ENCODE results near the gene GNG11.
A peak's percentile ranks its signal among the peaks of the same experiment; 100 is the strongest.
"Not testable (repeated sequence)": the region's sequence is repeated elsewhere in the genome, so short reads cannot be mapped to it uniquely, and the experiment has no call there.

GNG11 gene

GRCh38 chr7:93921607-93922566 is at the start of gene GNG11:
Gene GNG11, plus strand, starts transcription at chr7:93921735. Its CDS starts 403 bp downstream, at chr7:93922138.
- DNase-seq (ENCODE audit: low spot score): peak; percentile 74

DNA sequence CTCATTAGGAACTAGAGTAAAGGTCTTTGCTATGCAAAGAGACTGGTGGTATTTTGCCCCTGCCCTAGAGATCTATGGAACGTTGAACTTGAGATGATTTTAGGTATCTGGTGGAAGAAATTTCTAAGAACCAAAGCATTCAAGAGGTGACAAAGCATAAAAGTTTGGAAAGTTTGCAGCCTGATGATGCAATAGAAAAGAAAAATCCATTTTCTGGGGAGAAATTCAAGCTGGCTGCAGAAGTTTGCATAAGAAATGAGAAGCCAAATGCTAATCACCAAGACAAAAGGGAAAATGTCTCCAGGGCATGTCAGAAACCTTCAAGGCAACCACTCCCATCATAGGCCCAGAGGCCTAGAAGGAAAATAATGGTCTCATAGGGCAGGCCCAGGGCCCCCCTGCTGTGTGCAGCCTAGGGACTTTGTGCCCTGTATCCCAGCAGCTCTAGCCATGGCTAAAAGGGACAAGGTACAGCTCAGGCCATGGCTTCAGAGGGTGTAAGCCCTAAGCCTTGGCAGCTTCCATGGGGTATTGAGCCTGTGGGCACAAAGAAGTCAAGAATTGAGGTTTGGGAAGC is 47.4 kb upstream of the GNG11 start:
- DNase-seq (ENCODE audit: low spot score): no peak

DNA sequence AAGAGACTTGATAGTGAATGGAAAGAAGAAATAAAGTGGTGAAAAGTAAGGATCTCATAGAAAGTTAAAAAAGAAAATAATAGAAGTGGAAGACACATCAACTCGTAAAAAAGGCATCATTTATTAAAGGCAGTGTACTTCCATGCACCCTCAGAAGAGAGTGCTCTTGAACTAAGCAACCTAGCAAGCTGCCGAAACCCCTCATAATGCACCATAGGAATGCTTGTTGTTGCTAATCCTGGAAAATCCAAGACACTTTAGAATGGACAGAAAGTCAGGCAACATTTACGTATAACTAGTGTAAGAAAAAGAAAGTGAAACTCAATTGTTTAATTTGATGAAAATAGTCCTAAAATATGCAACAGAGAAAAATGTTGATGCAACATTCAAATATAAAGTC is 43.8 kb upstream of the GNG11 start:
- no peak for DNase-seq (ENCODE audit: low spot score)

GRCh38 chr7:93879356-93879755 is 42.2 kb upstream of the GNG11 start:
- DNase-seq (ENCODE audit: low spot score): no peak

DNA sequence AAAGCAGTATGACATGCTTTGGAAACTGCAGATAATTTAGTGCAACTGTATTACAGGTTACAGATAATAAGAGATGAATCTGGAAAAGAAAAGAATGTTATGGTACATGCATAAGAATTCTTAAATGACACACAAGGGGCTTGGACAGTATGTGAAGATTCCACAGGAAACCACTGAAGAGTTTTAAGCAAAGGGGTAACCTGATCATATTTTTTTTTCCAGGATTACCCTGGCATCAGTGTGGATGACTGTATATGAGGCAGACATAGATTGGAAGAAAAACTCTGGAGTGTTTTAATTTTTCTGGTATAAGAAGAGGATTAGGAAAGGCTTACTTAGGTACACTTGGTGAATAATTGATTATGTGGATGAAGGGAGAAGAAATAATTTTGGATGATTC is 39.1 kb upstream of the GNG11 start:
- DNase-seq (ENCODE audit: low spot score): no peak

DNA sequence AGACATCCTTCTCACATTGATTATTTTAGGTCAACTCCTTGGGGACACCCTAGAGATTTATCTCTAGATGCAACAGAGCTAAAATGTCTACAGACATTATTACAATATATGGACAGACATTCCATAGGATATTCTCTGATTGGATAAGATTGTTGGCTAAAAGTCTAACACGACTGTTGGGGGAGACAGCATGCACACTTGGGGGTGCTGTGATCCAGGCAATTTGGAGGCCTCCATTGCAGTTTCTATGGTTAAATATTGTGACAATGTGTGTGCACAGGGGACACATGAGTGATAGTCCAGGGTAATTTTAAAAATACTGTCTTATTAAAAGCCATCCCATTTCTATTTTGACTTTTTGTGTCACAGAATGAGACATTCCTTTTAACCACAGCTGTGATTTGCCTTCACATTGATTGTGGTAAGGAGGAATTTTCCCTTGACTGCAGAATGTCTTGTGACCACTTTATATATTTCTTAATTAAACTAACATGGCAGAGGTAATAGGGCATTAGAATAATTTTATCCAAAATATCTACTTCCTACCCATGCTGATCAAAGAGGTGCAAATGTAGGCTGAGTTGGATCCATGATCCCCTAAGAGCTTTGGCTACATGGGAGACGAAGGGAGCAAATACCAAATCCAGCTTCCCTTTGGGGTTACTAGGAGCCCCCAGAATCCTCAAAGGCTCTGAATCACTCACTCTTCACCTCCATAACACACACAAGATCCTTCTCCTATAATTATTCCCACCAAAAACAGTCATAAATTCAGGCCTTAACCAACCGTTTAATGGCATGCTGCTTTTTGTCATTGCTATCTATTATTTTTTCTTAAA is 38.2 kb upstream of the GNG11 start:
- DNase-seq (ENCODE audit: low spot score): no peak

GRCh38 chr7:93883917-93884345 is 37.6 kb upstream of the GNG11 start:
- no peak for DNase-seq (ENCODE audit: low spot score)

DNA sequence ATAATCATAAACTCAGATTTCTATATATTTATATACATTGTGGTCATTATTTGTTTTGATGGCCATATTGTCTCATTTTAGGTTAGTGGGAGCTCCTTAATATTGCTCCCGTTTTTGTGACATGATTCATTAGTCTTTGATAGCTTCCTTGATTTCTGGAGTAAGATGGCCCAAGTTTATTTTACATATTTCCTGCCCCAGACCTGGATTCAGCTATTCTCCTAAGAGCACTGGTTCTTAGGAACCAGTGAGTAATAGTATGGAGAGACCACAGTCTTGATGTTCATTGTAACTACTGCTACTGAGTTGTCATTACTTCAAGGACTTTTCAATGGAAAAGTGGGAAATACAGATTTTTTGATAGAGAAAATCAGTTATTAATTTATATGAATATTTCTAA is 37.0 kb upstream of the GNG11 start:
- DNase-seq (ENCODE audit: low spot score): no peak

DNA sequence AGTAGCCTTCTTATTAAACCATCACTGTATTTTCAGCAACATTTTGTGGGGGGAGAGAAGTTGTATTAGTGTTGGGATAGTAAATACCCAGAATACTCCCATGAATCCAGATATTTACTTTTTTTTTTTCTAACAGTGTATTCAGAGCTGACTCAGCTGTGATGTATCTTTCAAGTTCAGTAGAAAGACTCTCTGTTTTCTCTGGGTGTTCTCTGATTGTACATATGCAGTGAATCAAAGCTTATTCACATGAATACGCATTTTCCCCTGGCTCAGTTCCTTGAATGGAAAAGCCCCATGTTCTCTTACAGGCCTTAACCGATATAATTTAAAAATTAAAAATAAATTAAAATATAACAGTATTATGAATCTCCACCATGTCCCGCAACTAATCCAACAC is 32.3 kb upstream of the GNG11 start:
- peak; percentile 25 for DNase-seq (ENCODE audit: low spot score)

GRCh38 chr7:93890041-93890463 is 31.5 kb upstream of the GNG11 start:
- DNase-seq (ENCODE audit: low spot score): peak; percentile 38

DNA sequence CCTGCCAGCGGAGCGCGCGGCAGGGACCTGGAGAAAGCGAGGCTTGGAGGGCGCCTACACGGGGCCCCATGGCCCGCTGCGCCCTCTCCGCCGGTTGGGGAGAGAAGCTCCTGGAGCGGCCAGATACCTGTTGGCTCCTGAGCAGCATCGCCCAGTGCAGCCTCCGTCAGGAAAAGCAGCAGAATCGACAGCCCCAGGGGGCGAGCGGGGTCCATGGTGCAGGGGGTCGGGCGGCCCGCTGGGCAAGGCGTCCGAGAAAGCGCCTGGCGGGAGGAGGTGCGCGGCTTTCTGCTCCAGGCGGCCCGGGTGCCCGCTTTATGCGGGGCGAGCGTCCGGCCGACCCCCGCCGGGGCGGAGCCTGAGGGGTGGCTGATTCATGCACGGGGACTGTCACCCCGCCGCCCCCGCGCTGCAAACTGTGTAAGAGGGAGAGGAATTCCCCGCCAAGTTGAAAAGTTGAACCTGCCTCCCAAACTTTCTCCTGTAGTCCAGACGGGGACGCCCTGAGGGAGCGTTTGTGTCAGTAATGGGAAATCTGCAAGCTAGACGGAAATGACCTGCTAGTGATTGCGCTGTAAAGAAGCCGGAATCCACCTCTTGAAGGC is 31.0 kb upstream of the GNG11 start, which contains the start of gene TFPI2:
Gene TFPI2, minus strand, starts transcription at position 290 of the 605 bp plus-strand sequence. Its CDS starts 75 bp downstream, at position 215.
- DNase-seq (ENCODE audit: low spot score): peak; percentile 29

DNA sequence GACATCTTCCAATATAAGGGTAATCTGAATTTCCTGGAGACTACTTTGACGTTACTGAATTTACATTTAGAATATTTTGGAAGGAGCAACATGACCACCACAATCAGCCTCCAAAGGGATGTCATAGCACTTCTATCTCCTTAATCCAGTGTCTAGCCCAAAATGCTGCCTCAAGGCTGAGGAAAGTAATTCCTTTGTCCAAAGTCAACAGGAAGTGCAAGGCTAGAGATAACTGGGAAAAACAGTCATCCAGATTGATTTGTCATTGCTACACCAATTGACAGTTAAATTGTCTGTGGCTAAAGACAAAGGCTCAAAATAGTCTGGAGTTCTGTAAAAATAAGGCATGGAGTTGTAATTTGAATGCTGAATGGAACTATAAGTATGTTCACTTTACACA is 27.1 kb upstream of the GNG11 start:
- DNase-seq (ENCODE audit: low spot score): no peak

GRCh38 chr7:93894966-93895640 is 26.4 kb upstream of the GNG11 start:
- no peak for DNase-seq (ENCODE audit: low spot score)

- no peak for DNase-seq (ENCODE audit: low spot score)
These were observed 25.5 kb upstream of the GNG11 start for GRCh38 chr7:93895859-93896600.

GRCh38 chr7:93897680-93898079 is 23.9 kb upstream of the GNG11 start:
- no peak for DNase-seq (ENCODE audit: low spot score)

DNA sequence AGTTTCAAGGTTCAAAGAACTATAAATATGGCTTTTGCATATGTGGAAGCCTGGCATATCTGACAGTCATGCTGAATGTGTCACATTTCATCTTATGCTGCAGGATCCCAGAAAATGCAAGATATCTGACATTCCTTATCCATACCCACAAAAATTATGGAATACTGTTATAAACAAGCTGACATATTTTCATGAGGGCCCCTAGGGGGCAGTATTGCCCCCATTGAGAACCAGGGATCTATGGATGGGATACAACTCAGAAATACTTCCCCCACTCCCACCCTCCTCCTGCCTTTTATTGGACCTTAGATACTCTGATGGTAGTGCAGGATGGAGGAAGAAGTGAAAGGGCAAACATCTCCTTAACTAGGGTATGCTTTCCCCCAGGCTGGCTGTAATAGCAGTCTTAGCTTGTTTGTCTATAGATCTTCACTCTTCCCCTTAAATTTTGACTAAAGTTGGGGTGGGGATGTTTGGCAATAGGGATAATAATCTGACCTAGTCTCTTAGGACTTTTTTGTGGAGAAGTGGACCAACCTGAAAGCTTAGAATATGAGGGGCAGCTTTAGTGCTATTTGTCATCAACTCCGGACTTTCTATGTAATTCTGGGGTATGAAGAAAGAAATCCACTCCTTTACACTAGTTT is 18.6 kb upstream of the GNG11 start:
- DNase-seq (ENCODE audit: low spot score): peak; percentile 38

DNA sequence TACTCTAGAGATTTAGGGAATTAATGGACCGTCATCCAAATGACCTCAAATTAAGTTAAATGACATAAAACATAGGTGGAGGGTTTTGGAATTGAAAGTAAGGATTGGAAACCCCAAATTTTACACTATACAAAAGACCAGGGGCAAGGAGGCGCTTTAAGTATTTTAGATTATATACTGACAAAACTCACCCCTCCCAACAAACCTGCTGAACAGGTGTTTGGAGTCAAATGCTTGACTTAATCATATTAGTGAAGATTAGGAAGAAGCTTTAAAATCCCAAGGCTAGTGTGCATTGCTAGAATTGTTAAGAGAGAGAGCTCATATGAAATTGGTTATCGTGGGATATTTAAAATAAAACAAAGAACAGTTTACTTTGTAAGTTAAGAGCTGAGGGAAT is 15.3 kb upstream of the GNG11 start, which contains the start of gene GNGT1:
Gene GNGT1, plus strand, starts transcription at position 301 of the 400 bp plus-strand sequence. CDS start 180 bp downstream, outside the sequence.
- no peak for DNase-seq (ENCODE audit: low spot score)

- DNase-seq (ENCODE audit: low spot score): peak; percentile 29
These were observed 11.2 kb upstream of the GNG11 start for GRCh38 chr7:93910076-93910994.

DNA sequence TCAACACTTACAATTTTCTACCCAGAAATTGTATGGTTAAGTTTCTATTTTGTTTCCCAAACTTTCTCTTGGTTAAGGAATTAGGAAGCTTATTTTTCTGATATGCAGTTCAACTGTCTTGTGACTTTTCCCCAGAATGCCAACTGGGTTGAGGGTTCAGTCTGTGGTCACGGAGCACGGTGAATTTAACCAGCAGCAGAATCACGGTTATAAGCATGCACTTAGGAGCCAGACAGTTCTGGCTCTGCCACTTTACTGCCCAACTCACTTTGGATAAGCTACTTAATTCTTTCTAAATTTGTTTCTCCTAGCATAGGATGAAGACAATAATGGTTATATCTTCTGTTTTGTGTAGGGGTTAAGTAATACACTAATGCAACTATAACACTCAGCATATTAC is 10.3 kb upstream of the GNG11 start:
- DNase-seq (ENCODE audit: low spot score): not testable (repeated sequence)
